HPDE6-E6E7 (cell line): Measurements from ENCODE around the gene RASD1.

ENCODE experiments used
- DNase-seq: peaks from one replicate; pipeline ENCODE4 v3.0.0; 2011; ENCODE audit warnings: missing footprints; ENCODE audit errors: extremely low spot score

Gene RASD1, protein sequence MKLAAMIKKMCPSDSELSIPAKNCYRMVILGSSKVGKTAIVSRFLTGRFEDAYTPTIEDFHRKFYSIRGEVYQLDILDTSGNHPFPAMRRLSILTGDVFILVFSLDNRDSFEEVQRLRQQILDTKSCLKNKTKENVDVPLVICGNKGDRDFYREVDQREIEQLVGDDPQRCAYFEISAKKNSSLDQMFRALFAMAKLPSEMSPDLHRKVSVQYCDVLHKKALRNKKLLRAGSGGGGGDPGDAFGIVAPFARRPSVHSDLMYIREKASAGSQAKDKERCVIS

GRCh38 chr17:17496189-17497064 lies at the start of gene RASD1:
RASD1 (minus strand) TSS chr17:17496395; CDS start chr17:17496181, 214 bp downstream.
- peak; percentile 88 for DNase-seq

DNA sequence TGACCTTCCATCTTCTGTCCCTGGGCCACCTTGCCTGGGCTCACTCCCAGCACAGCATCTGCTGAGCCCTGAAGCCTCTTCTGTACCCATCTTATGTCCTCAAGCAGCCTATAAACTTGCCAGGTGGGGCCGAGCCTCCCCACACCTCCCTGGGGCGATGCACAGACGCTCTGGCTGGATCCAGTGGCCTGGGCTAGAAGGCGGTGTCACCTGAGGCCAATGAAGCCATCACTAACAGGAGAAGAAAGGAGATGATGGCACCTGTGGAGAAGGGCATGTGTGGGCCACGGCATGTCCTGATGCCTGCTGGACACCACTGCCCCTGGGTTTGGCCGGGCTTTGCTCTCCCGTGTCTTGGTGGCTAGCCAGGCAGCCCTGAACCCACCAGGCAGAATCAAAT lies 49.8 kb upstream of the RASD1 start:
- no peak for DNase-seq

- no peak for DNase-seq
These were observed 49.0 kb upstream of the RASD1 start for GRCh38 chr17:17545031-17545820.

DNA sequence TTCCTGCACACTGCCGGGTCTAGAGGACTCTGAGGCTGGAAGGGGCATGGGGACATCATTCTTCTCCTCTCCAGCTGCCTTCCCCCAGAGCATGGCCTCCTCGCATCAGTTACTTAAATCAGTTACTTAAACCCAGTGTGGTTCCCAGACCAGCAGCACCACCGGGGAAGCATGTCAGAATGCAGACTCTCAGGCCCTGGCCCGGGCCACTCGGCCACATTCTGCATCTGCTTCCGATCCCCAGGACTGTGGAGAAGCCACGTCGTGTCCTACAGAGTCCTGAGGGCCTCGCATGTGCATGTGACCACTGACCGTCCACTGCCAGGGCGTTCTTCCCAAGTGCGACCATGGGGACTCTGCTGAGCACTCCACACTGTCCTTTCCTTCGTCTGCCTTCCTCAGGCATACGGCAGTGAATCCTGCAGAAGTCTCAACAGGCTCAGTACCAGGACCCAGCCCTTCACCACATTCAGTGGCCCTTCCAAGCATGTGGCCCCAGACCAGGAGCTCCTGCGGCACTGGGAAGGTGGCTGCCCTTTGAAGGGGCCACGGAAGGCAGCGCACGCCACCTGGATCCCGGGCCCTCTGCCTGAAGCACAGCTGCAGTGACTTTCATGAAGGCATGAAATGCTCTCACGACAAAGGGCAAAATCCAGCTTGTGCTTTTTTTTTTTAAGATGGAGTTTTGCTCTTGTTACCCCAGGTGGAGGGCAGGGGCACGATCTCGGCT lies 46.9 kb upstream of the RASD1 start:
- no peak for DNase-seq

DNA sequence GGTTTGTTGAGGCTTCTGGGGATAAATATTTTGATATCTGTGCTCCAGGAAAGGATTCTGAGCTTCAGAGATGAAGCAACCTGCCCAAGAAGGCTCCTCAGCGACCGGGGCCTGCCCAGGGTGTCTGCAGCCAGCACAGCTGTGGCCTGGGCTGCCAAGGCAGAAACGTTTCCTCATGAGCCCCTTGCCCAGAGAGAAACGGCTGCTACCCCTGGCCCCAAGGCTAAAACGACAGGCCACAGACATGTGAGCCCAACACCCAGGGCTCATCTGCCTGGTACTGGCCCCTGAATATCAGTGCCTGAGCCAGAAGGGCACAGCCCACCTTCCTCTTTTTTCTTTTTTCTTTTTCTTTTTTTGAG lies 45.4 kb upstream of the RASD1 start:
- no peak for DNase-seq

GRCh38 chr17:17540935-17541639 lies 44.9 kb upstream of the RASD1 start:
- no peak for DNase-seq

DNA sequence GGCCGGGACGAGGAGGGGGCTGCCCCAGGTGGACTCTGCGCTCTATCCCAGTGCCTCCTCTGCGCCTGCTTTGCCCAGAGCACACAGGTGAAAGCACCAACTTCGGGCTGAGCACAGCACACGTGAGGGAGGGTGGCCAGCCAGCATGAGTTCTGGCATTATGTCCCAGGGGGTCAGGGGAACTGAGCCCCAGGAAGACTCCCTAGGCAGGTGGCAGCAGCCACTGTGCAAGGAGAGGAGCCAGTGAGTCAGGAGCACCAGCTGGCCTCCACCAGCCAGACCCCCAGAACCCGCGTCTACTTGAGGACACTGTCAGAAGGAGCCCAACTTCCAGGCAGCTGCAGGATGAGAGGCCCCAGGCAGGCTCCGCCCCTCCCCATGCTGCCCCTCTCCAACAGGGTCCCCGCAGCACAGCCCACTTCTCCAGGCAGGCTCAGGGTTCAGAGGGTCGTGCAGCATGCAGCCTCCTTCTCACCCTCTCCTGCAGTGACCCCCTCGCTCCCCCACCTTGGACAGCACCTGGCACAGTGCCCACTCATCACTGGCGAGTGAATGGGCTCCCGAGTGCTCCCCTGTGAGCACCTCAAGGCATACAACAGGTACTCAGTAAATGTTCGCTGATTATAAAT lies 44.2 kb upstream of the RASD1 start:
- no peak for DNase-seq

- DNase-seq, result no peak
These were observed 43.4 kb upstream of the RASD1 start for GRCh38 chr17:17539591-17539990.

GRCh38 chr17:17538417-17539391 lies 42.5 kb upstream of the RASD1 start:
- no peak for DNase-seq

GRCh38 chr17:17537311-17538099 lies 41.3 kb upstream of the RASD1 start:
- DNase-seq, result no peak

- no peak for DNase-seq
These were observed 40.5 kb upstream of the RASD1 start for GRCh38 chr17:17536702-17537101.

- DNase-seq, result no peak
These were observed 39.8 kb upstream of the RASD1 start for GRCh38 chr17:17535957-17536356.

GRCh38 chr17:17533901-17534441 lies 37.8 kb upstream of the RASD1 start:
- DNase-seq, result no peak

DNA sequence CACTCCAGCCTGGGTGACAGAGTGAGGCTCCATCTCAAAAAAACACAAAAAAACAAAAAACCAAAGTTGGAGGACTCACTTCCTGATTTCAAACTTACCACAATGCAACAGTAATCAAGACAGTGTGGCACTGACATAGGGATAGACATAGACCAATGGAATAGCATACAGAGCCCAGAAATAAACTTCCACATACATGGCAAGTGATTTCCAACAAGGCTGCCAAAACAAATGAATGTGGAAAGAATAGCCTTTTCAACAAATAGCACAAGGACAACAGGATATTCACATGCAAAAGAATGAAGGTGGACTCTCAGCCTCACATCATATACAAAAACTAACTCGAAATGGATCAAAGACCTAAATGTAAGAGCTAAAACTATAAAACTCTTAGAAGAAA lies 36.8 kb upstream of the RASD1 start:
- DNase-seq, result no peak

- DNase-seq, result no peak
These were observed 35.0 kb upstream of the RASD1 start for GRCh38 chr17:17531156-17531555.

DNA sequence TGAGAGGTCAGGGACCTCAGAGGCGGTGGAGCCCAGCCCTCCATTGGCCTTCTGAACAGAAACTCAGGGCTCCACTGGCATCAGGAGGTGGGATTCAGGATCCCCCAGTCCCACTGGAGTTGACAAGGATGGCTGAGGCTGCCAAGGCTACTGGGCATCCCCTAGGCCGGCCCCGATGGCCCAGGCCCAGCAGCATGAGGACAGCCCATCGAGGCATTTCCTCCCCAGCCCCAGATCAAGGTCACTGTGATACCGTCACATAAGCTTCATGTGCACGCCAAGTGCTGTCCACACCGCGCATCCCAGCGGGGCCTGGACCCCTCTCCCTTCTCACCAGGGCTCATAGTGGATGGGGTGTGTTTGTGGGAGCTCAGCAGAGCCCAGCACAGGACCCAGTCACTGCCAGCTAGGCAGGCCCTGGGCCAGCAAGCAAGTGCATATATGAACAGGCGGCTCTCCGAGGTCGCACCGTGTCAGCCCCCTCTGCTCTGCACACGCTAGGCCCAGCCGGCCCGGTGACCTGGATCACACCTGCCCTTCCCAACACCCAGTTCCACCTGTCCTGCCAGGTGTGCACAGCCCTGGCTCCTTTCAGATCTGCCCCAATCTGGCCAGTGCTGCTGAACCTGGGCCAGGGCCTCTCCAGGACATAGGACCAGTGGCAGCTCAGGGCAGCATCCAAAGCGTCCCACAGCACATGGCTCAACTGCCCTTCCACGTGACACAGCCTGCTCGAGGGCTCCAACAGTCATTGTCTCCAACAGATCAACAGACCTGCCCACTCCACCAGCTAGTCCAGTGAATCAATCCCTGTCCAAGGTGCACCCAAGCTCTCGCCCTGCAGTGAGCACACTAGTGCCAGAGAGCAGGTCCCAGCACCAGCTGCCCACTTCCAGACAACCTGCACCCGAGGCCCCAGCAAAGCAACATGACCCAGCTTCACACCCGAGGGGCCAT lies 32.8 kb upstream of the RASD1 start:
- DNase-seq, result no peak

- no peak for DNase-seq
These were observed 31.8 kb upstream of the RASD1 start for GRCh38 chr17:17527956-17528500.
